Naive thymus-derived CD8-positive, alpha-beta T cell (primary cell): ENCODE results near the gene CDV3. TPM values are rescaled to one million over a fixed set of nuclear protein-coding genes. Genes with fewer than 3 reads are reported as not detected.
A peak's percentile ranks its signal among the peaks of the same experiment; 100 is the strongest.
"Not testable (repeated sequence)": the region's sequence is repeated elsewhere in the genome, so short reads cannot be mapped to it uniquely, and the experiment has no call there.

Experiments used
- ATAC-seq, 2 donors: fragments of 150-1000 bp; cut with Tn5 transposase in 1 of 2; sonication (Bioruptor Pico), chemical (Tn5 transposase) in 1 of 2; 1 replicate in 1 of 2; 2 replicates in 1 of 2; pipeline ENCODE4 v1.10.0; 2021; ENCODE audit warnings: mild to moderate bottlenecking in 2 of 2, moderate library complexity in 2 of 2
- POLR2A ChIA-PET: fragments of 350-600 bp; sonication (Branson Sonifier 250); formaldehyde crosslinking; loops from one replicate; lab custom pipeline; 2021; ENCODE audit warnings: antibody characterized with exemption; lab: Charles Lee
- DNase-seq, 10 donors: peaks; one replicate each; pipeline versions ENCODE4 v3.0.0 to v3.0.0-alpha.2; 2020 to 2022
- H3K27ac Mint-ChIP-seq, 10 donors: one replicate each; pipeline ENCODE4 v1.8.0; 2020 to 2022; ENCODE audit warnings: mild to moderate bottlenecking in 10 of 10, mixed read lengths in 10 of 10, moderate library complexity in 4 of 10, inconsistent platforms in 1 of 10
- H3K27me3 Mint-ChIP-seq, 5 donors: one replicate each; pipeline ENCODE4 v1.8.0; 2021 to 2022; ENCODE audit warnings: mixed read lengths in 5 of 5
- H3K36me3 Mint-ChIP-seq, 3 donors: one replicate each; pipeline ENCODE4 v1.8.0; 2020 to 2022; ENCODE audit warnings: mixed read lengths in 3 of 3, mild to moderate bottlenecking in 2 of 3, inconsistent platforms in 1 of 3
- H3K4me1 Mint-ChIP-seq, 4 donors: one replicate each; pipeline ENCODE4 v1.8.0; 2021 to 2022; ENCODE audit warnings: mixed read lengths in 4 of 4
- H3K4me3 Mint-ChIP-seq, 10 donors: one replicate each; pipeline ENCODE4 v1.8.0; 2020 to 2022; ENCODE audit warnings: mild to moderate bottlenecking in 10 of 10, mixed read lengths in 10 of 10, moderate library complexity in 6 of 10, inconsistent platforms in 1 of 10
- H3K9me3 Mint-ChIP-seq, 9 donors: one replicate each; pipeline ENCODE4 v1.8.0; 2020 to 2022; ENCODE audit warnings: mixed read lengths in 9 of 9, mild to moderate bottlenecking in 3 of 9, inconsistent platforms in 1 of 9, moderate library complexity in 1 of 9
- polyA plus RNA-seq, 3 donors: library from polyadenylated mRNA; unstranded; fragments of 300-500 nt; fragmentation: Illumina TruSeq; gene quantifications; one replicate each; pipeline ENCODE4 v1.2.3, GENCODE V29; 2021
- total RNA-seq, 8 experiments: library from RNA in 2 of 8; stranded (reverse) in 2 of 8; gene quantifications; one replicate each; pipeline ENCODE4 v1.2.3 and lab custom pipeline; 2021 to 2026

Gene CDV3
- total RNA-seq (100 to 1,000 TPM; 210 to 226 TPM), polyA plus RNA-seq (10 to 100 TPM; 41.7 to 82.2 (median 60.3) TPM), total RNA-seq (lab: John Stamatoyannopoulos, UW) (397 to 726 (median 530) reads per million in 6 experiments)

- Mint-ChIP-seq H3K9me3 (no peaks in the 10 kb centered on the region), H3K27ac (peak within 1 kb of the TSS; percentile 94 to 100 (median 99)), H3K4me3 (peak within 1 kb of the TSS; percentile 85 to 99 (median 94)), H3K27me3 (no peaks in the 10 kb centered on the region), H3K4me1 (peaks cover 26 to 70% (median 60%) of the 10 kb centered on the region in 4 donors), H3K36me3 (peaks cover 7 to 39% (median 25%) of the 10 kb centered on the region in 3 donors)
- peak in 3 of 10 donors; percentile 77 to 78 (median 78) for DNase-seq
- peak; percentile 57 to 60 for ATAC-seq
- POLR2A ChIA-PET = interaction anchor here (0.5 to 8.8 kb wide), 20 partner anchors 15 to 913 kb away, joined by 3 to 224 read pairs (median 4); partner anchors contain the start of genes ANAPC13, CEP63, NPHP3 and TOPBP1
These were observed at the start of gene CDV3 for GRCh38 chr3:133573629-133574194. CDV3 (plus strand) TSS chr3:133573686; CDS start chr3:133574045, 359 bp downstream.

GRCh38 chr3:133523758-133524157 is 49.7 kb upstream of the CDV3 start:
- H3K27ac Mint-ChIP-seq = peak overlapping the region in 2 of 10 donors; percentile 9 to 14
- H3K4me3 Mint-ChIP-seq, H3K4me1 Mint-ChIP-seq, POLR2A ChIA-PET, ATAC-seq, H3K36me3 Mint-ChIP-seq, H3K27me3 Mint-ChIP-seq, DNase-seq, H3K9me3 Mint-ChIP-seq: not testable (repeated sequence)

- Mint-ChIP-seq H3K9me3 (peaks cover 0 to 9% (median 0%) of the 10 kb centered on the region in 9 donors), H3K36me3 (no peaks in the 10 kb centered on the region), H3K4me1 (peaks cover 0 to 5% (median 2%) of the 10 kb centered on the region in 4 donors), H3K27ac (no peak overlapping the region), H3K27me3 (no peaks in the 10 kb centered on the region), H3K4me3 (no peak overlapping the region)
- POLR2A ChIA-PET = no interaction called here
- ATAC-seq (no peak), DNase-seq (no peak)
These were observed 48.1 kb upstream of the CDV3 start for GRCh38 chr3:133525435-133525834.

- Mint-ChIP-seq H3K4me3 (no peak overlapping the region), H3K9me3 (peaks cover 0 to 9% (median 0%) of the 10 kb centered on the region in 9 donors), H3K27me3 (no peaks in the 10 kb centered on the region), H3K27ac (peak overlapping the region in 1 of 10 donors; percentile 16), H3K4me1 (peaks cover 0 to 2% (median 2%) of the 10 kb centered on the region in 4 donors), H3K36me3 (no peaks in the 10 kb centered on the region)
- POLR2A ChIA-PET = no interaction called here
- DNase-seq (no peak), ATAC-seq (no peak)
These were observed 46.3 kb upstream of the CDV3 start for GRCh38 chr3:133527081-133527715.

GRCh38 chr3:133529809-133530208 is 43.7 kb upstream of the CDV3 start:
- Mint-ChIP-seq H3K36me3 (no peaks in the 10 kb centered on the region), H3K27ac (no peak overlapping the region), H3K9me3 (peaks cover 0 to 9% (median 0%) of the 10 kb centered on the region in 9 donors), H3K27me3 (no peaks in the 10 kb centered on the region), H3K4me1 (peaks cover 2 to 6% (median 3%) of the 10 kb centered on the region in 4 donors), H3K4me3 (no peak overlapping the region)
- DNase-seq (no peak), ATAC-seq (no peak)
- POLR2A ChIA-PET = no interaction called here

- Mint-ChIP-seq H3K27me3 (peaks cover 0 to 2% (median 0%) of the 10 kb centered on the region in 5 donors), H3K9me3 (peaks cover 0 to 9% (median 0%) of the 10 kb centered on the region in 9 donors), H3K36me3 (no peaks in the 10 kb centered on the region), H3K4me3 (no peak overlapping the region), H3K27ac (peak overlapping the region in 1 of 10 donors; percentile 63), H3K4me1 (peaks cover 0 to 6% (median 3%) of the 10 kb centered on the region in 4 donors)
- no peak for ATAC-seq
- DNase-seq = no peak
- POLR2A ChIA-PET = interaction anchor here (0.6 kb wide), 1 partner anchor 14 kb away, joined by 4 read pairs; no protein-coding TSS in a partner anchor
These were observed 41.5 kb upstream of the CDV3 start for GRCh38 chr3:133531981-133532380.

GRCh38 chr3:133532951-133533350 is 40.5 kb upstream of the CDV3 start:
- POLR2A ChIA-PET = no interaction called here

GRCh38 chr3:133535971-133536881 is 37.3 kb upstream of the CDV3 start:
- Mint-ChIP-seq H3K27me3 (peaks cover 0 to 2% (median 0%) of the 10 kb centered on the region in 5 donors), H3K4me1 (peaks cover 0 to 6% (median 3%) of the 10 kb centered on the region in 4 donors), H3K9me3 (peaks cover 0 to 6% (median 0%) of the 10 kb centered on the region in 9 donors), H3K36me3 (no peaks in the 10 kb centered on the region), H3K4me3 (no peak overlapping the region), H3K27ac (peak overlapping the region in 2 of 10 donors; percentile 4 to 57)
- no peak for ATAC-seq
- POLR2A ChIA-PET = no interaction called here
- no peak for DNase-seq

More at GRCh38 chr3:133532951-133533350, 40.5 kb upstream of the CDV3 start:
- Mint-ChIP-seq H3K4me3 (no peak overlapping the region), H3K27ac (peak overlapping the region in 2 of 10 donors; percentile 36 to 63), H3K9me3 (peaks cover 0 to 9% (median 0%) of the 10 kb centered on the region in 9 donors), H3K36me3 (no peaks in the 10 kb centered on the region), H3K27me3 (peaks cover 0 to 2% (median 0%) of the 10 kb centered on the region in 5 donors), H3K4me1 (peaks cover 0 to 6% (median 3%) of the 10 kb centered on the region in 4 donors)
- DNase-seq = no peak
- no peak for ATAC-seq

GRCh38 chr3:133537131-133537530 is 36.4 kb upstream of the CDV3 start:
- H3K27me3 Mint-ChIP-seq, POLR2A ChIA-PET, H3K36me3 Mint-ChIP-seq, H3K9me3 Mint-ChIP-seq, DNase-seq, H3K4me1 Mint-ChIP-seq, H3K4me3 Mint-ChIP-seq, ATAC-seq: not testable (repeated sequence)
- peak overlapping the region in 1 of 10 donors; percentile 57 for H3K27ac Mint-ChIP-seq

GRCh38 chr3:133538154-133538553 is 35.3 kb upstream of the CDV3 start:
- peaks cover 0 to 2% (median 0%) of the 10 kb centered on the region in 4 donors for H3K4me1 Mint-ChIP-seq
- ATAC-seq (no peak), DNase-seq (no peak)
- POLR2A ChIA-PET = interaction anchor here (0.7 kb wide), 1 partner anchor 35 kb away, joined by 6 read pairs; the partner anchor contains the start of gene CDV3
- H3K4me3 Mint-ChIP-seq = no peak overlapping the region
- H3K27ac Mint-ChIP-seq = no peak overlapping the region
- peaks cover 0 to 6% (median 0%) of the 10 kb centered on the region in 9 donors for H3K9me3 Mint-ChIP-seq
- peaks cover 0 to 2% (median 0%) of the 10 kb centered on the region in 5 donors for H3K27me3 Mint-ChIP-seq
- H3K36me3 Mint-ChIP-seq = no peaks in the 10 kb centered on the region

- POLR2A ChIA-PET = no interaction called here
- peak overlapping the region in 1 of 10 donors; percentile 24 for H3K27ac Mint-ChIP-seq
- DNase-seq (no peak), ATAC-seq (no peak)
- H3K9me3 Mint-ChIP-seq = peaks cover 0 to 6% (median 0%) of the 10 kb centered on the region in 9 donors
- H3K4me3 Mint-ChIP-seq = no peak overlapping the region
- no peaks in the 10 kb centered on the region for H3K36me3 Mint-ChIP-seq
- H3K27me3 Mint-ChIP-seq = peaks cover 0 to 2% (median 0%) of the 10 kb centered on the region in 5 donors
- peaks cover 0 to 2% (median 0%) of the 10 kb centered on the region in 4 donors for H3K4me1 Mint-ChIP-seq
These were observed 32.4 kb upstream of the CDV3 start for GRCh38 chr3:133540896-133541674.
